ENCODE measurements around the gene FRMPD2. TPM values are rescaled to one million over a fixed set of nuclear protein-coding genes. Genes with fewer than 3 reads are reported as not detected.

The FRMPD2 gene
- not detected in 2 replicates for total RNA-seq

GRCh38 chr10:48274636-48275035 lies at the start of gene FRMPD2:
Gene FRMPD2 (minus strand): TSS chr10:48274696. CDS start chr10:48274567, 129 bp downstream.

GRCh38 chr10:48306265-48306869 lies 31.9 kb upstream of the FRMPD2 start, which contains the start of gene MAPK8:
Gene MAPK8 (plus strand): TSS chr10:48306677. CDS start chr10:48401661, 94,984 bp downstream.

Other genes starting within 250 kb of the FRMPD2 start
- gene MAPK8, start 32.0 kb upstream of the FRMPD2 start, total RNA-seq = 23.1 and 44.4 TPM in 2 replicates

Data from cardiac atrium fibroblast (primary cell).